K562 (cell line): Measurements from ENCODE around the gene TAS2R42. TPM values are rescaled to one million over a fixed set of nuclear protein-coding genes. Genes with fewer than 3 reads are reported as not detected.

Experiments
- ATAC-seq: fragments of 200-7000 bp; cut with Tn5 transposase; 3 replicates; pipeline ENCODE4 v1.9.1; 2020; ENCODE audit warnings: moderate library complexity
- BruUV-seq: library from RNA; stranded (reverse); fragments of 400-500 nt; replicated peaks from 2 replicates; lab custom pipeline; 2021; lab: Mats Ljungman, UMichigan
- CTCF ChIA-PET: fragments of 300-600 bp; formaldehyde crosslinking; extraction: SDS; loops from one replicate; lab custom pipeline; 2021; ENCODE audit warnings: low intra/inter-chr PET ratio; lab: Yijun Ruan, JAX
- POLR2A ChIA-PET: fragments of 300-600, 350-650 bp; sonication (Branson Sonifier 250); formaldehyde crosslinking; extraction: SDS; loops from one replicate; lab custom pipeline; 2021; ENCODE audit warnings: antibody characterized with exemption, inconsistent platforms; lab: Yijun Ruan, JAX
- DNase-seq, 4 experiments: peaks; one replicate each; pipeline versions ENCODE4 v3.0.0 to v3.0.0-alpha.2; 2011 to 2018; ENCODE audit warnings: low spot score in 3 of 4, mixed read lengths in 3 of 4; ENCODE audit errors: extremely low read depth in 1 of 4
- FAIRE-seq: peaks from 2 replicates; lab custom pipeline; 2011; peaks lifted over from hg19 to GRCh38; lab: Jason Lieb, UNC
- H2AFZ ChIP-seq: 2 replicates; pipeline ENCODE4 v1.6.0; 2011; ENCODE audit warnings: low read depth, low read length, control low read depth, inconsistent platforms
- H3K27ac ChIP-seq: fragments of 200-600 bp; 3 replicates; pipeline ENCODE4 v1.8.0; 2011; ENCODE audit warnings: low read depth, mild to moderate bottlenecking, control low read depth, inconsistent platforms, low read length, moderate library complexity, mixed read lengths; ENCODE audit errors: extremely low read depth
- H3K27me3 ChIP-seq, 2 experiments: fragments of 300-600 bp in 1 of 2; 2 replicates in 1 of 2; 3 replicates in 1 of 2; pipeline versions ENCODE4 v1.6.0 to v1.8.0; 2011; ENCODE audit warnings: inconsistent platforms in 2 of 2, low read length in 2 of 2, mild to moderate bottlenecking in 1 of 2, mixed read lengths in 1 of 2, moderate library complexity in 1 of 2; ENCODE audit not compliant: control insufficient read depth in 2 of 2, insufficient read depth in 2 of 2
- H3K36me3 ChIP-seq: fragments of 300-600 bp; 3 replicates; pipeline ENCODE4 v1.8.0; 2011; ENCODE audit warnings: mild to moderate bottlenecking, low read length, inconsistent platforms; ENCODE audit not compliant: control insufficient read depth, insufficient read depth
- H3K4me1 ChIP-seq, 2 experiments: fragments of 200-600 bp in 1 of 2; replicated peaks in 1 of 2; 2 replicates in 1 of 2; 3 replicates in 1 of 2; pipeline versions ENCODE4 v1.5.1 to v1.8.0; 2011; ENCODE audit warnings: inconsistent platforms in 2 of 2, low read length in 2 of 2, mild to moderate bottlenecking in 1 of 2, mixed read lengths in 1 of 2, moderate library complexity in 1 of 2; ENCODE audit not compliant: control insufficient read depth in 2 of 2, insufficient read depth in 2 of 2
- H3K4me2 ChIP-seq: 2 replicates; pipeline ENCODE4 v1.6.1; 2011; ENCODE audit warnings: low read length, control low read depth, inconsistent platforms, mixed read lengths; ENCODE audit not compliant: insufficient read depth
- H3K4me3 ChIP-seq: fragments of 200-600 bp; sonication (generic), shearing (Covaris generic); 2 replicates; pipeline ENCODE4 v1.5.1; 2016; ENCODE audit warnings: control low read depth, inconsistent platforms
- H3K79me2 ChIP-seq: fragments of 200-600 bp; 3 replicates; pipeline ENCODE4 v1.8.0; 2011; ENCODE audit warnings: low read length, inconsistent platforms; ENCODE audit not compliant: control insufficient read depth, insufficient read depth
- H3K9ac ChIP-seq, 2 experiments: 2 replicates each; pipeline versions ENCODE4 v1.6.0 to v1.6.1; 2011; ENCODE audit warnings: low read depth in 2 of 2, low read length in 2 of 2, control low read depth in 1 of 2, inconsistent platforms in 1 of 2, mild to moderate bottlenecking in 1 of 2, mixed read lengths in 1 of 2; ENCODE audit not compliant: insufficient read depth in 1 of 2
- H3K9me1 ChIP-seq: one replicate; pipeline ENCODE4 v1.6.0; 2011; ENCODE audit warnings: inconsistent platforms, mild to moderate bottlenecking, low read length, moderate library complexity; ENCODE audit not compliant: control insufficient read depth, insufficient read depth
- H3K9me3 ChIP-seq: replicated peaks from 2 replicates; pipeline ENCODE4 v1.5.1; 2011; ENCODE audit warnings: low read depth, low read length, inconsistent platforms; ENCODE audit not compliant: control insufficient read depth, insufficient read depth
- H4K20me1 ChIP-seq: replicated peaks from 2 replicates; pipeline ENCODE4 v1.6.1; 2011; ENCODE audit warnings: low read length, inconsistent platforms, mixed read lengths; ENCODE audit not compliant: control insufficient read depth, insufficient read depth
- CEBPZ ChIP-seq: fragments of 150-350 bp; IDR thresholded peaks from 2 replicates; pipeline ENCODE4 v1.6.1; 2014; ENCODE audit warnings: low read depth, mild to moderate bottlenecking, low read length, borderline replicate concordance
- NBN ChIP-seq: fragments of 450-650 bp; IDR thresholded peaks from 2 replicates; pipeline ENCODE4 v1.6.1; 2016; ENCODE audit warnings: low read depth, mild to moderate bottlenecking
- PATZ1 ChIP-seq: fragments of 250-450 bp; sonication (Bioruptor Pico); IDR thresholded peaks from 2 replicates; pipeline ENCODE4 v1.5.0; 2020; ENCODE audit warnings: mild to moderate bottlenecking, borderline replicate concordance
- STAT5A ChIP-seq: IDR thresholded peaks from 2 replicates; pipeline ENCODE4 v1.6.1; 2012; ENCODE audit warnings: low read length, inconsistent platforms, borderline replicate concordance
- STAT6 ChIP-seq: sonication (generic); formaldehyde crosslinking; IDR thresholded peaks from 2 replicates; pipeline ENCODE4 v1.8.1; 2023; ENCODE audit warnings: mild to moderate bottlenecking, missing genetic modification reagents
- WGBS: fragments of 100-300 bp; shearing (Covaris generic); methylation state at CpG from one replicate; pipeline ENCODE4 v1.1.6; 2016; ENCODE audit warnings: low coverage, mixed read lengths; ENCODE audit not compliant: insufficient coverage; ENCODE audit errors: missing lambda C conversion rate; 5-methylcytosine and 5-hydroxymethylcytosine counted together
- in situ Hi-C: fragments of 300-500 bp; cut with MboI; formaldehyde crosslinking; loops from 4 replicates; pipeline ENCODE4 v1.15.0; 2018; ENCODE audit warnings: inconsistent platforms, mixed read lengths
- intact Hi-C: fragments of 100-400 bp; cut with micrococcal nuclease; formaldehyde crosslinking; loops from 2 replicates; pipeline ENCODE4 v1.14.2; 2022
- polyA plus RNA-seq, 8 experiments: library from polyadenylated mRNA; depleted of rRNA in 4 of 8; stranded (reverse) in 5 of 8; unstranded in 3 of 8; fragments of >200 nt; fragmentation: Nextera tagmentation in 2 of 8; fragmentation: Illumina TruSeq in 1 of 8; extraction: Ambion mirVana in 2 of 8; extraction: Trizol in 1 of 8; gene quantifications; 2 replicates each; pipeline versions ENCODE4 v1.2.1 to v1.2.3, GENCODE V29; 2011 to 2014; ENCODE audit warnings: inconsistent platforms in 1 of 8, missing spikeins in 1 of 8
- total RNA-seq, 7 experiments: library from RNA; depleted of rRNA in 6 of 7; stranded (reverse); fragments of >200 nt in 6 of 7; fragmentation: Illumina TruSeq in 2 of 7; extraction: Trizol in 2 of 7; gene quantifications; 2 replicates each; pipeline versions ENCODE4 v1.2.1 to v1.2.3, GENCODE V29; 2011 to 2021; ENCODE audit warnings: low replicate concordance in 1 of 7

TAS2R42 gene
- total and polyA plus RNA-seq, 9 of the 15 experiments (the other 6 are each of a cell fraction or from before 2014, with no cell fraction given), result not detected

- in situ Hi-C loops, result loop anchor here (25.0 kb wide), 1 partner anchor 972 kb away; no protein-coding TSS in a partner anchor
- Histone ChIP-seq H3K9me1 (no peaks in the 10 kb centered on the region), H3K4me3 (no peak overlapping the region), H3K27me3 (no peaks in the 10 kb centered on the region), H3K36me3 (no peaks in the 10 kb centered on the region), H3K79me2 (no peaks in the 10 kb centered on the region), H4K20me1 (no peaks in the 10 kb centered on the region), H2AFZ (no peak overlapping the region), H3K9me3 (no peaks in the 10 kb centered on the region), H3K4me1 (no peaks in the 10 kb centered on the region; a peak in 1 of 5 replicates), H3K27ac (no peak overlapping the region), H3K9ac (no peak overlapping the region), H3K4me2 (no peak overlapping the region)
- DNase-seq (no peak), FAIRE-seq (no peak), ATAC-seq (no peak)
- intact Hi-C loops, result no loop called here
- 0% methylated on average over 1 of the region's 1 CpG for WGBS
- ChIA-PET POLR2A (no interaction called here), CTCF (no interaction called here)
- no TSS peak for BruUV-seq
- TF ChIP-seq STAT5A (no peak), CEBPZ (no peak), PATZ1 (CRISPR knock-in tag) (no peak), NBN (no peak), STAT6 (CRISPR knock-in tag) (no peak)
These were observed 22.4 kb upstream of the TAS2R42 start for GRCh38 chr12:11209113-11209512.
